KBM-7 (cell line): ENCODE measurements around the gene EFEMP1.

Experiments used
- DNase-seq: peaks from one replicate; pipeline ENCODE4 v3.0.0-alpha.2; 2015
- in situ Hi-C: fragments of 300-500 bp; cut with MboI; formaldehyde crosslinking; loops from 2 replicates; pipeline ENCODE4 v1.14.3; 2020; ENCODE audit warnings: low sequenced_read_pairs, low pct_unique_long_range_greater_than_20kb, mixed read lengths

The EFEMP1 gene

DNA sequence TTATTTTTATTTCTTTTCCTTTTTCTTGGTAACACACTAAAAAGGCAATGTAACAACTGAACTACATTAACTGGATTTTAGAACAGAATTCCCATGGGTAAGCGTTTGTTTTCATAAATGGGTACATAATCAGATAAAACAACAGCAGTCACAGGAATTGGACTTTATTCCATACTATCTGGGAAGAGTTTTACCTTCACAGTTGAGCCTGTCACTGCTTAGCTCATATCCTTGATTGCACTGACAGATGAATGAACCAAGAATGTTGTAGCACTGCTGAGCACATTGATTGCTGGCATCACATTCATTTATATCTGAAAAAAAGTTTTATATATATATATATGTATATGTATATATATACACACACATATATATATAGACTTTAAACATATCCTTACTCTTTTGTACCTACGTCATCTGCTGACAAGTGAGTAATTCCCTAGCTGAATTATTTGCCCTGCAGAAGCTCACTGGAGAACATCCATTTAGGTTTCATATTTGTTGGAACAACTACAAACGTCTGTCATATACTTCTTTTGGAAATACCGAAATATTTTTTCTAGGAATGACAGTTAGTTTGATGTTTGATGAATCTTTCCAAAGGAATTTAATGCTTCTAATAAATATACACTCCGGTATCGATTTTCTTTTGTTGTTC lies 47.0 kb downstream of the EFEMP1 start:
- DNase-seq, result no peak
- in situ Hi-C loops, result no loop called here

DNA sequence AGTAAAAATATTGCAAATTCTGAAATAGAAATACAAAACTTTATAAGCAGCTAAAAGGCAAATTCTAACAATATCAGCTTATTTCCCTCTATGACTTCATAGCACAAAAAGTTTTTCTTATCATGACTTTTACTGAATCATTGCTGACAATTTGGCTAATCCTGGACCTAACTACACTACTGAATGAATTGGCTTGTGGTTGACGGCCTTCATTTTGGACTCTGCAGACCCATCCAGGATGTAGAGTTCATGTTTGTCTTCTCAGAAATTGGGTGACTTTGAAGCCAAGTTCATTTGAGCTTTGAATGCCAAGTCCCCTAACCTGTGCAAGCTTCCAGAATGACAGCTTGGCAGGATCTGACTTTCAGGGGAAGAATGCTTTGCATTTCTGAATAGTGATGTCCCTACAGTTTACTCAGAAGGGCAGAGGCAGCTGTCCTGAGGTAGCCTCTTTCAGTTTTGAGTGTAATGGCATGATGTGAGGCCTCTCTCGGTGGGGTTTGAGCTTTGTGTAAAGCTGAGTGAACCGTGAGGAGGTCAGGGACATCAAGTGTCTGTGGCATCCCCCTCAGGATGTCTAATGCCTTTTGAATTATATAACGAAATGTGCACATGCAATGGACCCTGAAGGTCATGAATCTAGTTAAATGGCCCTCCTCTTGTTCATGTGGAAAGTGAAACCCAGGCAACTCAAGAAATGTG lies 48.0 kb downstream of the EFEMP1 start:
- in situ Hi-C loops, result no loop called here

DNA sequence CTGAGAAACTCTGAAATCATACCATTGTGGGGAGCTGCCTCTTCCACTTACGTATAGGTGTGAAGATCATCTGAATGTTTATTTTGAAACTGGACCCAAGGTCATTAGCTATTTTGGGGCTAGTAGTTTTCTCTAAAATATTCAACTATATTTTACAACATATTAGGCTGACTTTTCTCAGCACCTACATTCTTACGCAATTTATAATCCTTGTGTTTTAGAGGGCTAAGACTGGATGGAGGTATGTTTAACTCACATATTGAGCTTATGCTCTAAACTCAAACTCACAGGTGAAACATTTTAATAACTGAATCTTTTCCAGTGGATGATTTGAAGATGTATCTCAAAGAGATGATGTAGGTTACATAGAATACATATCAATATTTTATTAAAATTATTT lies 49.2 kb downstream of the EFEMP1 start:
- in situ Hi-C loops, result no loop called here
- no peak for DNase-seq

More for the DNA sequence above, 48.0 kb downstream of the EFEMP1 start:
- DNase-seq, result no peak

DNA sequence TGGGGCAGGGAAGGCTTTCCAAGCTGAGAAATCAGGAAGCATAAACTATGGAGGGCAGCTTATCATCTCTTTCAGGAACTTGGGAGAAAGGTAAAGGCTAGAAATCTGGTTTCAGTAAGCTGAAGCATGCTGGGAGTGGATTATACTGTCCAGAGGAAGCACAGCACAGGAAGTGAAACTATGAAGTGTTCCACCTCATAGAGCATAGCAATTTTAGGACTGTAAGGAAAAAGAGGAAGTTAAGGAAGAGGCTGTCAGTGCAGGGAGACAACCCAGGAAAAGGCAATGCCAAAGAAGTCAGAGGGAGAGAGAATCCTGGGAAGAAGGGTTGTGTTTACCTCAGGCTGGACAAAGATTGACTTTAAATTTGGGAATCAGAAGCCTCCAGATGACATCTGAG lies 51.9 kb downstream of the EFEMP1 start:
- in situ Hi-C loops, result no loop called here
- DNase-seq, result peak; percentile 69

DNA sequence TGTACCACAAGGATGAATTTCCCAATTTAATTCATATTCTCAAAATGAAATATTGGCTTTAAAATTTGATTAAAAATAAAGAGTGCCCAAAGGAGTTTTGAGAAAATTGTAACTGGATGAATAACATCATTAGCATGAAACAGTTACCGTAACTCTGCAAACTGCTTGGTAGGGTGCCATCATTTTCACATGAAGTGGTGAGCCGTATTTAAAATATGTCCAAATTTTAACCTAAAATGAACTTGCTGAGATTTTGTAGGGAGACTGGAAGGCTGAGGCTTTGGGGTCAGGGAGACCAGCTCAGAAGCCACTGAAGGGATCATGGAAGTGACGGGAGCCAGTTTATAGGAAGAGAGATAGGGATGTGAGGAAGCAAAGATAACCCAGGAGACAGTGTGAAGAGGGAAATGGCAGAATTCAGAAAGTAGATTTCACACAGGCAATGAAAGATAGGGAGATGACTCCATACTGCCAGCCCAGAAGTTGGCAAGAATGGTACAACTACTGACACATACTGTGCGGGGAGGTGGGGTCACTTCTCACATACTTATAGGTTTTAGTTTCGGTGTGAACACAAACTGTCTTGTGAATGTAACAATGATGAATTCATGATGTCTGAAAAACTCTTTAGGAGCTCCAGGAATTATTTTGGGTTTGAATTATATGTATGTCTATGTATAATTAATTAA lies 53.8 kb downstream of the EFEMP1 start:
- in situ Hi-C loops, result no loop called here

DNA sequence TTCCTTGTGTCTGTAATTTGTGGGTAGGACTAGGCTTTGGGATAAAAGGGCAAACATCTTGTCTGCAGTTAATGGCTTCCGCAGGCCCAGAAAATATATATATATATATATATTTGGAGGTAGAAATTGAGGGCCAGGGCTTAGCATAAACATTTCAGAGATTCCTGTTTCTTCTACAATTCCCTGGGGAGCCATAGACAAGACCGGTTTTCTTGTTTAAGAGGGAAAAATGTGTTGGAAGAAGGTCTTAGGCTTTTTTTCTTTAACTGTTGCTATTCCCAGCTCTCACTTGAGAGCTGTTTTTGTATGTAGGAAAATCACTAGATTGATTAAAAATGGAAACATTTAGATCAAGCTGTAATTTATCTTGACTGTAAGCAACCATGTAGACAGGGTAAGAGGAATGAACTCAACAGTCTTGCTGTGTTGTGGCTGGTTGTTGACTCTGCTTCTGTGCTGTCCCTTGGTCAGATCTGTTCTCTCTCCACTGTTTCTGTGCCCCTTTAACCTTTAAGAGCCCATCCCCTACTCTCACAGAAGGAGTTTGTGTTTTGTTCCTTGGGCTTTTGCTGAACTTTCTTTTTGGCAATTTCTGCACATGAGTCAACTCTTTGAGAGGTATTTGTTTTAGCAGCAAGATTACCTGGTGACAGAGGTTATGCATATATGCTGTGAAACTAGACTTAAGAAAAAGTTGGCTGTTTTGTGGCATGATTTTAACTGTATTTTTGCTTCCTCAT lies 58.3 kb downstream of the EFEMP1 start:
- no peak for DNase-seq
- in situ Hi-C loops, result no loop called here

More for the DNA sequence above, 53.8 kb downstream of the EFEMP1 start:
- no peak for DNase-seq

DNA sequence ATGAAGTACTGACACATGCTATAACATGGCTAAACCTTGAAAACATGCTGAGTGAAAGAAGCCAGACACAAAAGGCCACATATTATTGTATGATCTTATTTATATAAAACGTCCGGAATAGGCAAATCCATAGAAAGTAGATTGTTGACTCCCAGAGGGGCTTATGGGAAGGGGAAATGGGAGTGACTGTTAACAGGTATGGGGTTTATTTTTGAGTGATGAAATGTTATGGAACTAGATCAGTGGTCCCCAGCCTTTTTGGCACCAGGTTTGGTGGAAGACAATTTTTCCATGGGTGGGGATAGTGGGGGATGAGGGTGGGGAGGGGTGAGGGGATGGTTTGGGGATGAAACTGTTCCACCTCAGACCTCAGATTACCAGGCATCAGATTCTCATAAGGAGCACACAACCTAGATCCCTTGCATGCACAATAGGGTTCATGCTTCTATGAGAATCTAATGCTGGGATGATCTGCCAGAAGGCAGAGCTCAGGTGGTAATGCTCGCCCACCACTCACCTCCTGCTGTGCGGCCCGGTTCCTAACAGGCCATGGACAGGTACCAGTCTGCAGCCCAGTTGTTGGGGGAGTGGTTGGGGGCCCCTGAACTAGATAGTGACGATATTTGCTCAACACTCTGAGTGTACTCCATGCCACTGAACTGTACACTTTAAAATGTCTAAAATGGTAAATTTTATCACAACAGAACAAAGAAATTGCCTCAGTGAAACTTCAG lies 59.1 kb downstream of the EFEMP1 start:
- DNase-seq, result no peak
- in situ Hi-C loops, result no loop called here

DNA sequence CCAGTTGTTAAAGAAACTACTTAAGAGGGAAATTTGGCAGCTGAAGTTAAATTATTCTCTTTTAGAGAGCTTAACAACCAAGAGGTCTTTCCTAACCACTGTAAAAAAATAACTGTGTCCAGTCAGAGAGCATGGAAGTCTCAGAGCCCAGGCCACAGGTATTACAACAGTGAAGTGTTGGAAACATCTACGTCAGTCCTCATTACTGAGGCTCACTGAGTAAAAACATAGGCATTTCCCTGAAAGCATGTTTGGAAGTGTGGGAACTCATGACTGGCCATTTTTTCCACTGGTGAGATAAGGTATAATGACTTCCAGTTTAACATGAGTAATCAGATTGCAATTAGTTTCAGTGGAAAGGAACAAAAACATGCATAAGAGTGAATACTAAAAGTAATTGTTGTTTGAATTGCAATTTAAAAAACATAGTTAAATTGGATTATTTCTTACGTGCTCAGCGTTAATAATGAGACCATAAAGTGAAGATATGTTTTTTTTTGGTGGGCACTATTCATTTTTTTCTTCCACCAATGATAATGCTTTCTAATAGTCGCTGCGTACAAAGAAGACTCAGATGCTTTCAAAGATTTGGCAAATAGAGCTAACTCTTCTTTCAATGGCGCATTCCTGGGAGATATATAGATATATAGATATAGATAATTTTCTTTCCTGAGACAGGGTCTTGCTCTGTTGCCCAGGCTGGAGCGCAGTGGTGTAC lies 60.8 kb downstream of the EFEMP1 start:
- DNase-seq, result no peak
- in situ Hi-C loops, result no loop called here

DNA sequence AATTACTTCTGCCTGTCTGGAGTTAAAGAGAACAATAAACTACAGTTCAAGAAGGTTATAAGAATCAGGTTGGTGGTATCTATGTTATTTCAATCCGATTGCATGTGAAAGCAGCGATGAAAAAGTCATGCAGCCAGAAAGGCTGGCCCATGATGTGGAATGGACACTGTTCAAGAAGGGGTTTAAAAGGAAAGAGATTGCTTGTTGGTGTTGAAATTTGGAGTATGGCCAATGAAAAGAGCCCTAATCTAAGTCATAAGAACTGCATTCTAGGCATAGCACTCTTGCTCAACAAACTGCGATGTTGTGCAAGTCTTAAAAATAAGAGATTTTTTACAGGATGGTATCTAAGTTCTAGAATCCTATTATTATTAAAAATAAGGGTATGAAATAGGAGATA lies 61.3 kb downstream of the EFEMP1 start:
- DNase-seq, result no peak
- in situ Hi-C loops, result no loop called here

DNA sequence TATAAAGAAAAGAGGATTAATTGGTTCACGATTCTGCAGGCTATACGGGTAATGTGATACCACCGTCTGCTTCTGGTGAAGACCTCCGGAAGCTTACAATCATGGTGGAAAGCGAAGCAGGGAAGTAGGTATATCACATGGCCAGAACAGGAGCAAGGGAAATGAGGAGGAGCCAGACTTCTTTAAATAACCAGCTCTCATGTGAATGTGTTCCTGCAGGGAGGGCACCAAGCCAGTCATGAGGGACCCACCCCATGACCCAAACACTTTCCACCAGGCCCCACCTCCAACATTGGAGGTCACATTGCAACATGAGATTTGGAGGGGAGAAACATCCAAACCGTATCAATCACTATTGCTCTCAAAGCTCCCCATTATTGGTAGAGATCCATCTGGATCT lies 61.8 kb downstream of the EFEMP1 start:
- no peak for DNase-seq
- in situ Hi-C loops, result no loop called here

DNA sequence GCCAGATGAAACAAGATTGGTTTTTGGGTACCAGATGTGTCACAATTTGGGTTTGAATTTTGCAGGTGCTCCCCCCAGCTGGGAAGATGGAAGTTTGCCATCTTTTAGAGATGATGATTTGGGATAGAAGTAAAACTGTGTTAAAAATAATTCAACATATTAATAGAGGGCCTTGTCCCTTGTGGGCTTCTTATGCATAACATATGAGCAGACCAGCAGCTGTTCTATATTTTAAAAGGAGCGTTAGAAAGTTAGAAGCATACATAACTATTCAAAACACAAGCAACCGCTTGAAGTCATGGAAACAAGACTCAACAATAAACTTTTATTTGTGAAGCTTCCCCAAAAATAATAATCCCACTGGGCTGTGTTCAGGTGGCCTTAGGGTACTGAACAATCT lies 62.8 kb downstream of the EFEMP1 start:
- no peak for DNase-seq
- in situ Hi-C loops, result no loop called here

DNA sequence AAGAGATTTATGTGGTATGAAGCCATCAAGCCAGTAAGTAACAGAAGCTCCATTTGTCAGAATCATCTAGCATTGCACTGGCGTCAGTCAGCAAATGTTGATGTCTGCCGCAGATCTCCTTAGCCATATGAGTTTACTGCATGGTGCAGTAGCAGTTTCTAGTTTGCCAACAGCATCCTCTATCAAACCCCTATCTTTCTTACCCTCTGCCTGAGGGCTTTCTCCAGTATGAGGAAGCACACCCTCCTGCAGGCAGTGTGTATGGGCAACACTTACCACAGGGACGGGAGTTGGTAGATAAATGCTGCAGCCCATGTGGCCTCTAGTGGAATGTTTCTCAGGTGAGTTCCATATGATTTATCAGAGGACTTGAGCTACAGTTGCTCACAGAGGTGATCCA lies 63.7 kb downstream of the EFEMP1 start:
- no peak for DNase-seq
- in situ Hi-C loops, result no loop called here

DNA sequence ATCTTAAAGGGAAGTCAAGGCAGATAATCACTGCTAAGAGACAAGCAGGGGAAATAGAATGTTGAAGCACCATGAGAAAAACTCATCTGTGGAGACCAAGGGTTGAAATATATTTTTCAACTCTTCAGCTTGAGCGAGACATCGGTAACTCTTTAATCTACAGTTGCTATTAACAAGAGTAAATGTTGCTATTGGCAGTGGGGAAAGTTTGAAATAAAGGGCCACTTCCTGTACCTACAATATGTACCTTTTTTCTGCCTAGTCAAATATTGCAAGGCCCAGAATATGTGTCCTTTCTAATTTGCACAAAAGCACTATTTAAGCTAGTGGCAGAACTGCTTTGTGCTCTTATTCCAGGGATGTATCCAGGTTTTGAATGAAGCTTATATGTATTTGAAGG lies 65.8 kb downstream of the EFEMP1 start:
- in situ Hi-C loops, result no loop called here
- no peak for DNase-seq

DNA sequence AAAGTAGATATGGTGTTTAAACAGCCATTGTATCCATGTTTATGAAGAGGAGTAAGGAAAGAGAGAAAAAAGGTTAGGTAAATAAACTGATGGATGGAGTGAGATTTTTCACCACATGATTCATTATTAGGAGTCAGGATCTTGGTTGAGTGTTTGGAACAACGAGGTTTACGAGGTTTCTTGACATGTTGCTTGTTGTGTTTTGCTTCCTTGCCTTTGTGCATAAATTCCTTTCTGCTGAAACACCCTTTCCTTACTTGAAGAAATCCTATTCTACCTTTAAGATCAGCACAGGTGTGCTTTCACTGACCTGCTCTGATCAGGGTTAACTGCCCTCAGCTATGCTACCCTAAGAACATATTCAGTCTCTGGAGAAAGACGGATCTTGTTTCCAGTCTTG lies 66.6 kb downstream of the EFEMP1 start:
- no peak for DNase-seq
- in situ Hi-C loops, result no loop called here

DNA sequence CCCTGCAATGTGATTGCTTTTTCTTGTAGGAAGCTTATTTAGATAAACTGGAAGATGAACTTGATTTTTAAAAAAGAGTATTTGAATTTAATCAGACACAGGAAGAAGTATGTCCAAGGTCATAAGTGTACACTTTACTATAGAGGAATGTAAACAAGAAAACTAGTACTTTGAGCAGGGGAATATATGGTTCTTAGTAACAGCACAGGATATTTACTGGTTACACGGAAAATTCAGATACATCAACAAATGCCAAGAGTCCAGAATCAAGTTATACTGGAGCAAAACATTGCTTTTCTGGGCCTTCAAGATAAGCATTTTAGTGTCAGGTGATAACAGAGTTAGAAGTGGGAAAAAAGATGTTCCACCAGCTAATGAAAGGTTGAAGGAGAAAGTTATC lies 75.5 kb downstream of the EFEMP1 start:
- no peak for DNase-seq
- in situ Hi-C loops, result no loop called here

DNA sequence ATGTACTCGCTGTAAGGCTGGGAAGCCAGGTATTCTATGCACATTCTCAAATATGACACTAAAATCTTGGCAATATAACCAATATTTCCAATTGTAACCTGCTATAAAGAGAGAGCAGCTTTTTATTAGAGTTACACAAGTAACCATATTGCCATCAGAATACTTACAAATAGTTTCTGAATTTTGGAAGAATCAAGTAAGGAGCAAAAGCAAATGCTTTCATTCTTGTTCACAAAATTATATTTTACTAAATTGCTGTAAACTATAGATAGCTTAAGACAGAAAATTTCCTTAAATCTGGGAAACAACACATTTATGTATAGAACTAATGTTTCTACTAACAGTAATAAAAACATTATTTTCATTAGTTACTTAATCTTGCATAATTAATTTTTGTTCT lies 77.2 kb downstream of the EFEMP1 start:
- in situ Hi-C loops, result no loop called here
- no peak for DNase-seq

DNA sequence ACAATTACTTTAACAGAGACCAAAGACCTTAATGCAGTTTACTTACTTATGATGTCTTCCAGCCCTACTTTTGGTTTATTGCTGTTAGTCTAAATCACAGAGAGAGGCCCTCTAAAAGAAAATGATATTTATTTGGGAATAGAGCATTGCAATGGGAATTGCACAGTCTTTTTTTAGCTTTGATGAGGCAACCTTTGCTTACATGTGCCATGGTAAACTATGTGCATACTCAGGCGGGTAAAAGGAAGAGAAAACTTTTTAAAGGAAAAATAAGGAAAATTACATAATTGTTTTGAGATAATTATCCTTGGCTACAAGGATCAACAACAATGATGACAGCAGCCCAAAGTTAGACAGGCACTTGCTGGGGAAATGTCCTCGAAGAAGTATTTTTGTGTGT lies 78.6 kb downstream of the EFEMP1 start:
- in situ Hi-C loops, result no loop called here
- no peak for DNase-seq

DNA sequence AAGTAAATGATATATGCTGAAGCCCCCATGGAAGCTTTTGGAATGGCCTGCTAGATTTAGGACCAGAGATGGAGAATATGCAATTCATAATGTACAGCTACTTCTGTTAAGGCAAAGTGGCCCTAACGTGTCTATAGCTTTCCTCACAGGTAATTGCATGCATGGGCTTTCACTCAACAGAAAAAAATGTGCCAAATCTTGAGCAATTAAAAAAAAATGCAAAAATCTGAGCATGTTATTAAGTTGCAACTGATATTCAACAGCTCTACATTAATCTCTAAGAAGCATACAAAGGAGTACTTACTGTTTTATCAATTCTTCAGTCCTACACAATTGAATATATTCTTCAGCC lies 79.6 kb downstream of the EFEMP1 start:
- in situ Hi-C loops, result no loop called here
- no peak for DNase-seq
